Heart left ventricle (tissue), 16 donors: ENCODE measurements around the gene PTPN13. TPM values are rescaled to one million over a fixed set of nuclear protein-coding genes. Genes with fewer than 3 reads are reported as not detected.
A peak's percentile ranks its signal among the peaks of the same experiment; 100 is the strongest.

Experiments used
- ATAC-seq, 4 donors: fragments of 200-7000 bp; cut with Tn5 transposase; one replicate each; pipeline ENCODE4 v1.9.1; 2020 to 2022; ENCODE audit warnings: moderate library complexity in 4 of 4, mild to moderate bottlenecking in 3 of 4, moderate number of reproducible peaks in 1 of 4
- DNase-seq, 5 donors: peaks; one replicate each; pipeline ENCODE4 v3.0.0-alpha.2; 2020
- H3K27ac ChIP-seq, 12 donors: fragments of 200-600 bp; sonication (generic) in 4 of 12; one replicate each; pipeline versions ENCODE4 v1.5.0 to v1.8.0; 2016 to 2022; ENCODE audit warnings: mild to moderate bottlenecking in 2 of 12
- H3K27me3 ChIP-seq, 9 donors: fragments of 200-600 bp; sonication (generic) in 2 of 9; one replicate each; pipeline versions ENCODE4 v1.5.1 to v1.8.0; 2016 to 2022; ENCODE audit warnings: mild to moderate bottlenecking in 3 of 9
- H3K36me3 ChIP-seq, 9 donors: fragments of 200-600 bp; sonication (generic) in 2 of 9; one replicate each; pipeline versions ENCODE4 v1.5.0 to v1.8.0; 2018 to 2022; ENCODE audit warnings: mild to moderate bottlenecking in 2 of 9
- H3K4me1 ChIP-seq, 12 donors: fragments of 200-600 bp; sonication (generic) in 4 of 12; one replicate each; pipeline versions ENCODE4 v1.5.0 to v1.8.0; 2016 to 2022; ENCODE audit warnings: mild to moderate bottlenecking in 3 of 12
- H3K4me3 ChIP-seq, 12 donors: fragments of 200-600 bp; sonication (generic) in 4 of 12; one replicate each; pipeline versions ENCODE4 v1.5.0 to v1.8.0; 2017 to 2022; ENCODE audit warnings: mild to moderate bottlenecking in 9 of 12, moderate library complexity in 4 of 12
- H3K9me3 ChIP-seq, 12 donors: fragments of 200-600 bp; sonication (generic) in 4 of 12; one replicate each; pipeline versions ENCODE4 v1.5.0 to v1.8.0; 2016 to 2022; ENCODE audit warnings: mild to moderate bottlenecking in 1 of 12
- CTCF ChIP-seq, 12 donors: fragments of 200-600 bp; sonication (generic) in 4 of 12; IDR thresholded peaks; one replicate each; pipeline versions ENCODE4 v1.5.0 to v1.8.0; 2018 to 2022; ENCODE audit warnings: antibody characterized with exemption in 12 of 12, mild to moderate bottlenecking in 5 of 12
- POLR2A ChIP-seq, 2 donors: fragments of 450-650 bp; IDR thresholded peaks; one replicate each; pipeline ENCODE4 v1.6.1; 2017; ENCODE audit warnings: antibody characterized with exemption in 2 of 2, mild to moderate bottlenecking in 2 of 2, moderate library complexity in 2 of 2
- WGBS, 4 donors: extraction: QIAGEN DNeasy Blood & Tissue Kit in 2 of 4; methylation state at CpG; one replicate each; pipeline versions ENCODE4 v1.1.5 to v1.1.7; 2013 to 2018; 5-methylcytosine and 5-hydroxymethylcytosine counted together
- intact Hi-C, 10 donors: fragments of 100-400 bp; cut with DNase I; formaldehyde crosslinking; loops; one replicate each; pipeline versions ENCODE4 v1.11.1 to v1.14.2; 2022
- polyA plus RNA-seq, 2 donors: library from polyadenylated mRNA; stranded (reverse); fragments of 200-250 nt; gene quantifications; one replicate each; pipeline ENCODE4 v1.2.3, GENCODE V29; 2013
- total RNA-seq, 9 donors: library from RNA; depleted of rRNA in 2 of 9; stranded (reverse); fragments of >200 nt in 2 of 9; fragmentation: NEBNext Ultra II Directional in 3 of 9; extraction: Animal tissue kit (Norgen Biotek cat#: 25700) in 3 of 9; gene quantifications; one replicate each; pipeline versions ENCODE4 v1.1.0 to v1.2.4, GENCODE V29; 2016 to 2023
- donor health status: ischemic (EF 13 %, LVEDD 7.1; RV severe dilation, severe dysfunction).
- donor health status: healthy with polysubstance abuse.
- donor health status: DM: no; HTN: yes; CAD: no.
- donor health status: DM: no; HTN: no; CAD: no.
- donor health status: ischemic (EF 25% LVEDD 6.9; RV normal size, moderate dysfunction).
- donor health status: ischemic (EF 25% LVEDD 5.7; RV mildly dilated, moderate dysfunction).
- donor health status: healthy.
- donor health status: DM: yes; HTN: yes; CAD: no.
- donor health status: ischemic (EF 35%, LVEDD 5.7; RV mildly dilated, moderate dysfunction).
- donor health status: nonischemic (EF 11% LVEDD 7.7; RV severe dilation, severe dysfunction).
- donor health status: DM: yes; HTN: yes; CAD: no.
- donor health status: PGD.
- donor health status: ischemic (EF 29% LVEDD 5.4; RV normal size, mild dysfunction).
- donor health status: nonischemic (EF 23%, LVEDD 6.1; RV moderate dilation, normal function).

The PTPN13 gene
- total and polyA plus RNA-seq, 11 donors: 0.60 to 14.3 (median 3.6) TPM

- H3K36me3 ChIP-seq: no peaks in the 10 kb centered on the region
- H3K4me1 ChIP-seq: peaks cover 0 to 24% (median 4%) of the 10 kb centered on the region in 12 donors
- H3K4me3 ChIP-seq: peak overlapping the region; percentile 36 to 74 (median 62)
- ATAC-seq (no peak), DNase-seq (no peak)
- peaks cover 0 to 29% (median 6%) of the 10 kb centered on the region in 9 donors for H3K27me3 ChIP-seq
- intact Hi-C loops: loop anchor here in 2 of 10 donors (5.0 to 10.0 kb wide), 2 partner anchors 53 to 299 kb away; partner anchors contain the start of gene C4orf36 (in 2 of the 2)
- 11 to 15% (median 14%) methylated on average over 9 of the region's 9 CpGs for WGBS, 4 donors
- no peaks in the 10 kb centered on the region for H3K9me3 ChIP-seq
- TF ChIP-seq POLR2A (IDR thresholded peaks at IDR 0.05) (no peak), CTCF (IDR thresholded peaks at IDR 0.05) (no peak)
- peak overlapping the region in 11 of 12 donors; percentile 38 to 88 (median 73) for H3K27ac ChIP-seq
Measured at GRCh38 chr4:86595426-86595805, 1.3 kb downstream of the PTPN13 start.

DNA sequence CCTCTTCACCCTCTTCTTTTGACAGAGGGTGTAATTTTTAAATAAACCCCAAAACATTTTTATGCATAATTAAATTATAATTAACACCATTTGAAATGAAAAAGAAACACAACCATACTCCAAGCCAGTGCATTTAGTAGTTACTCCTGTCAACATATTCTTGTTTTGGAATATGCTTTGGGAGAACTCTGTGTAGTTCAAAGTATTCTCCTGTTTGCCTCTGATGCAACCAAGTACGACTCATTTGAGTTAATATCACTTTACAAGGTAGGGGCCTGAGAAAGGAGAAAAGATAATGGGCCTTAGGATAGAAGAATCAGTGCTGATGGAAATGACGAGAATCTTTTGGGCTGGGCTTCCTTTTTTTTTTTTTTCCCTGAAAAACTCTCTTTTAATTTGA, 2.7 kb downstream of the PTPN13 start:
- intact Hi-C loops: loop anchor here in 2 of 10 donors (5.0 to 10.0 kb wide), 2 partner anchors 55 to 298 kb away; partner anchors contain the start of gene C4orf36 (in 2 of the 2)
- Histone ChIP-seq H3K9me3 (no peaks in the 10 kb centered on the region), H3K36me3 (no peaks in the 10 kb centered on the region), H3K27me3 (peaks cover 0 to 29% (median 6%) of the 10 kb centered on the region in 9 donors), H3K4me1 (peaks cover 0 to 24% (median 4%) of the 10 kb centered on the region in 12 donors), H3K27ac (no peak overlapping the region), H3K4me3 (peak overlapping the region in 2 of 12 donors; percentile 71 to 73)
- no peak for TF ChIP-seq POLR2A (IDR thresholded peaks at IDR 0.05)
- TF ChIP-seq CTCF (IDR thresholded peaks at IDR 0.05): no peak
- ATAC-seq (no peak), DNase-seq (no peak)
- WGBS, 4 donors: 63 to 78% (median 64%) methylated on average over 2 of the region's 2 CpGs

DNA sequence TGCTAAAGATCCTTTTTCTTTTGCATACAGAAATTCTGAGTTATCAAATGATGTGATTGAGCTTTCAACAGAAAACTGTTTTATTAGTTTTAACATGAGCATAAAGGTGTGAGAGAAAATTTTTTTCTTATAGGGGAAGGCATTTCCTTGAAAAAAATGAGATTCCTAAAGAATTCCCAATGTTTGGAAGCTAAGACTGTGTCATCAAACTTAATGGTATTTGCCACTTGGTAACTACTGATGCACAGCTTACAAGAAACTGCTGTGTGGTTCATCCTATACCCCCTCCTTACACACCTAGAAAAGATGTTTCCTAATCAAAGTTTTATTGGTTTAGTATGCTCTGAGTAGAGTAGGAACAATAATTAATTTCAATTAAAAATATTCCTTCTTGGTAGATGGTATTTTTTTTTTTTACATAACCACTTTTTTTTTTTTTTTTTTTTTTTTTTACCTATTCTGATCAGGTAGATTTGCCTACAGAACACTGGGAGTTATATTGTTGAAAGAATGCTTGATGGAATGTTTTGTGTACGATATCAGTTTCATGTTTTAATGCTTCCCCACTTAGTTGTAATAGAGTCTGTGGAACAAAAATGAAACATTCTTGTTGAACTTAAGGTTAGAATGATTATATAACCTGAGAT, 6.0 kb downstream of the PTPN13 start:
- intact Hi-C loops: no loop called here
- Histone ChIP-seq H3K9me3 (no peaks in the 10 kb centered on the region), H3K4me3 (no peak overlapping the region), H3K27ac (no peak overlapping the region), H3K36me3 (no peaks in the 10 kb centered on the region), H3K4me1 (peaks cover 0 to 6% (median 0%) of the 10 kb centered on the region in 12 donors), H3K27me3 (peaks cover 0 to 17% (median 6%) of the 10 kb centered on the region in 9 donors)
- TF ChIP-seq CTCF (IDR thresholded peaks at IDR 0.05): no peak
- TF ChIP-seq POLR2A (IDR thresholded peaks at IDR 0.05): no peak
- WGBS, 4 donors: 86 to 95% (median 90%) methylated on average over 1 of the region's 1 CpG
- no peak for DNase-seq
- no peak for ATAC-seq

DNA sequence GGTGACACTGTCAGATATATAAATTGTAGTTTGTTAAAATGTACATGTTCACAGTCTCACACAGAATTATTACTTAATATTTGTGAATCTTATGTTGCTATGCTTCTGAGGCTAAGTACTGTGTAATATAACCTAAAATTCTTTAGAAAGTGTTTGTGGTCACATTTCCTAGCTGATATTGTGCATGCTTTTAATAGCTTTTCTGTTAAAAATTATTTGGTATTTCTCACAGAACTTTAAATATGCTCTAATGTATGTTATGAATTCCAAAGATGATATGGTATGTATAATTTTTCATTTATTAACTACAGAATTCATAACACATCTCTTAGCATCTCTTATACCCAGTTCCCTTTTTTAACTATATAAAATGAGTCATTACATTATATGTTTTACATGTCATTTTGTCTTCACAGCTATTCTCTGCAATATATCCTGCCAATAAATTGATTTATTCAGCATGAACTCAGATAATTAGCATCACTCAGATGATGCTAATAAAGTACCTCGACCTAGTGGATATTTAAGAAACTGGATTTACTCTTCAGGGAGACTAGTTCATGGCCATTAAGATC, 9.3 kb downstream of the PTPN13 start:
- no peaks in the 10 kb centered on the region for H3K27me3 ChIP-seq
- ATAC-seq: no peak
- H3K4me1 ChIP-seq: no peaks in the 10 kb centered on the region
- no peak overlapping the region for H3K27ac ChIP-seq
- no peaks in the 10 kb centered on the region for H3K9me3 ChIP-seq
- H3K4me3 ChIP-seq: no peak overlapping the region
- no peak for DNase-seq
- no peak for TF ChIP-seq POLR2A (IDR thresholded peaks at IDR 0.05)
- TF ChIP-seq CTCF (IDR thresholded peaks at IDR 0.05): no peak
- WGBS, 4 donors: 81 to 84% (median 84%) methylated on average over 1 of the region's 1 CpG
- intact Hi-C loops: no loop called here
- H3K36me3 ChIP-seq: no peaks in the 10 kb centered on the region
